K562 (cell line): ENCODE measurements around the gene KIFAP3. TPM values are rescaled to one million over a fixed set of nuclear protein-coding genes. Genes with fewer than 3 reads are reported as not detected.

ENCODE experiments used
- ATAC-seq: fragments of 200-7000 bp; cut with Tn5 transposase; 3 replicates; pipeline ENCODE4 v1.9.1; 2020; ENCODE audit warnings: moderate library complexity
- BruUV-seq: library from RNA; stranded (reverse); fragments of 400-500 nt; replicated peaks from 2 replicates; lab custom pipeline; 2021; lab: Mats Ljungman, UMichigan
- CTCF ChIA-PET: fragments of 300-600 bp; formaldehyde crosslinking; extraction: SDS; loops from one replicate; lab custom pipeline; 2021; ENCODE audit warnings: low intra/inter-chr PET ratio; lab: Yijun Ruan, JAX
- POLR2A ChIA-PET: fragments of 300-600, 350-650 bp; sonication (Branson Sonifier 250); formaldehyde crosslinking; extraction: SDS; loops from one replicate; lab custom pipeline; 2021; ENCODE audit warnings: antibody characterized with exemption, inconsistent platforms; lab: Yijun Ruan, JAX
- DNase-seq, 4 experiments: peaks; one replicate each; pipeline versions ENCODE4 v3.0.0 to v3.0.0-alpha.2; 2011 to 2018; ENCODE audit warnings: low spot score in 3 of 4, mixed read lengths in 3 of 4; ENCODE audit errors: extremely low read depth in 1 of 4
- FAIRE-seq: peaks from 2 replicates; lab custom pipeline; 2011; peaks lifted over from hg19 to GRCh38; lab: Jason Lieb, UNC
- H2AFZ ChIP-seq: 2 replicates; pipeline ENCODE4 v1.6.0; 2011; ENCODE audit warnings: low read depth, low read length, control low read depth, inconsistent platforms
- H3K27ac ChIP-seq: fragments of 200-600 bp; 3 replicates; pipeline ENCODE4 v1.8.0; 2011; ENCODE audit warnings: low read depth, mild to moderate bottlenecking, control low read depth, inconsistent platforms, low read length, moderate library complexity, mixed read lengths; ENCODE audit errors: extremely low read depth
- H3K27me3 ChIP-seq, 2 experiments: fragments of 300-600 bp in 1 of 2; 2 replicates in 1 of 2; 3 replicates in 1 of 2; pipeline versions ENCODE4 v1.6.0 to v1.8.0; 2011; ENCODE audit warnings: inconsistent platforms in 2 of 2, low read length in 2 of 2, mild to moderate bottlenecking in 1 of 2, mixed read lengths in 1 of 2, moderate library complexity in 1 of 2; ENCODE audit not compliant: control insufficient read depth in 2 of 2, insufficient read depth in 2 of 2
- H3K36me3 ChIP-seq: fragments of 300-600 bp; 3 replicates; pipeline ENCODE4 v1.8.0; 2011; ENCODE audit warnings: mild to moderate bottlenecking, low read length, inconsistent platforms; ENCODE audit not compliant: control insufficient read depth, insufficient read depth
- H3K4me1 ChIP-seq, 2 experiments: fragments of 200-600 bp in 1 of 2; replicated peaks in 1 of 2; 2 replicates in 1 of 2; 3 replicates in 1 of 2; pipeline versions ENCODE4 v1.5.1 to v1.8.0; 2011; ENCODE audit warnings: inconsistent platforms in 2 of 2, low read length in 2 of 2, mild to moderate bottlenecking in 1 of 2, mixed read lengths in 1 of 2, moderate library complexity in 1 of 2; ENCODE audit not compliant: control insufficient read depth in 2 of 2, insufficient read depth in 2 of 2
- H3K4me2 ChIP-seq: 2 replicates; pipeline ENCODE4 v1.6.1; 2011; ENCODE audit warnings: low read length, control low read depth, inconsistent platforms, mixed read lengths; ENCODE audit not compliant: insufficient read depth
- H3K4me3 ChIP-seq: fragments of 200-600 bp; sonication (generic), shearing (Covaris generic); 2 replicates; pipeline ENCODE4 v1.5.1; 2016; ENCODE audit warnings: control low read depth, inconsistent platforms
- H3K79me2 ChIP-seq: fragments of 200-600 bp; 3 replicates; pipeline ENCODE4 v1.8.0; 2011; ENCODE audit warnings: low read length, inconsistent platforms; ENCODE audit not compliant: control insufficient read depth, insufficient read depth
- H3K9ac ChIP-seq, 2 experiments: 2 replicates each; pipeline versions ENCODE4 v1.6.0 to v1.6.1; 2011; ENCODE audit warnings: low read depth in 2 of 2, low read length in 2 of 2, control low read depth in 1 of 2, inconsistent platforms in 1 of 2, mild to moderate bottlenecking in 1 of 2, mixed read lengths in 1 of 2; ENCODE audit not compliant: insufficient read depth in 1 of 2
- H3K9me1 ChIP-seq: one replicate; pipeline ENCODE4 v1.6.0; 2011; ENCODE audit warnings: inconsistent platforms, mild to moderate bottlenecking, low read length, moderate library complexity; ENCODE audit not compliant: control insufficient read depth, insufficient read depth
- H3K9me3 ChIP-seq: replicated peaks from 2 replicates; pipeline ENCODE4 v1.5.1; 2011; ENCODE audit warnings: low read depth, low read length, inconsistent platforms; ENCODE audit not compliant: control insufficient read depth, insufficient read depth
- H4K20me1 ChIP-seq: replicated peaks from 2 replicates; pipeline ENCODE4 v1.6.1; 2011; ENCODE audit warnings: low read length, inconsistent platforms, mixed read lengths; ENCODE audit not compliant: control insufficient read depth, insufficient read depth
- EHMT2 ChIP-seq: fragments of 450-650 bp; IDR thresholded peaks from 2 replicates; pipeline ENCODE4 v1.6.1; 2018; ENCODE audit warnings: antibody characterized with exemption
- MIER1 ChIP-seq: fragments of 450-650 bp; IDR thresholded peaks from 2 replicates; pipeline ENCODE4 v1.6.1; 2016; ENCODE audit warnings: antibody characterized with exemption, mild to moderate bottlenecking, low read depth
- RBFOX2 ChIP-seq: fragments of 200-400 bp; formaldehyde crosslinking; IDR thresholded peaks from 2 replicates; pipeline ENCODE4 v1.6.1; 2017; ENCODE audit warnings: low read depth, mild to moderate bottlenecking, low read length, moderate library complexity
- WGBS: fragments of 100-300 bp; shearing (Covaris generic); methylation state at CpG from one replicate; pipeline ENCODE4 v1.1.6; 2016; ENCODE audit warnings: low coverage, mixed read lengths; ENCODE audit not compliant: insufficient coverage; ENCODE audit errors: missing lambda C conversion rate; 5-methylcytosine and 5-hydroxymethylcytosine counted together
- in situ Hi-C: fragments of 300-500 bp; cut with MboI; formaldehyde crosslinking; loops from 4 replicates; pipeline ENCODE4 v1.15.0; 2018; ENCODE audit warnings: inconsistent platforms, mixed read lengths
- intact Hi-C: fragments of 100-400 bp; cut with micrococcal nuclease; formaldehyde crosslinking; loops from 2 replicates; pipeline ENCODE4 v1.14.2; 2022
- polyA plus RNA-seq, 8 experiments: library from polyadenylated mRNA; depleted of rRNA in 4 of 8; stranded (reverse) in 5 of 8; unstranded in 3 of 8; fragments of >200 nt; fragmentation: Nextera tagmentation in 2 of 8; fragmentation: Illumina TruSeq in 1 of 8; extraction: Ambion mirVana in 2 of 8; extraction: Trizol in 1 of 8; gene quantifications; 2 replicates each; pipeline versions ENCODE4 v1.2.1 to v1.2.3, GENCODE V29; 2011 to 2014; ENCODE audit warnings: inconsistent platforms in 1 of 8, missing spikeins in 1 of 8
- total RNA-seq, 7 experiments: library from RNA; depleted of rRNA in 6 of 7; stranded (reverse); fragments of >200 nt in 6 of 7; fragmentation: Illumina TruSeq in 2 of 7; extraction: Trizol in 2 of 7; gene quantifications; 2 replicates each; pipeline versions ENCODE4 v1.2.1 to v1.2.3, GENCODE V29; 2011 to 2021; ENCODE audit warnings: low replicate concordance in 1 of 7
- TF ChIP-seq, protein P1 (sequence below): IDR thresholded peaks from 3 replicates; pipeline ENCODE4 v1.6.1; 2011; ENCODE audit warnings: borderline replicate concordance, mild to moderate bottlenecking, moderate library complexity; ENCODE audit not compliant: insufficient read length; ENCODE audit errors: extremely low read depth
- TF ChIP-seq, protein P2 (sequence below), 2 experiments: fragments of 450-650 bp; formaldehyde crosslinking in 1 of 2; IDR thresholded peaks; 2 replicates each; pipeline versions ENCODE4 v1.4.0 to v1.6.1; 2014 to 2020; ENCODE audit warnings: mild to moderate bottlenecking in 2 of 2, borderline replicate concordance in 1 of 2, low read depth in 1 of 2

KIFAP3 gene
- total and polyA plus RNA-seq, 9 of the 15 experiments (the other 6 are each of a cell fraction or from before 2014, with no cell fraction given): 8.8 to 17.5 (median 11.8) TPM

DNA sequence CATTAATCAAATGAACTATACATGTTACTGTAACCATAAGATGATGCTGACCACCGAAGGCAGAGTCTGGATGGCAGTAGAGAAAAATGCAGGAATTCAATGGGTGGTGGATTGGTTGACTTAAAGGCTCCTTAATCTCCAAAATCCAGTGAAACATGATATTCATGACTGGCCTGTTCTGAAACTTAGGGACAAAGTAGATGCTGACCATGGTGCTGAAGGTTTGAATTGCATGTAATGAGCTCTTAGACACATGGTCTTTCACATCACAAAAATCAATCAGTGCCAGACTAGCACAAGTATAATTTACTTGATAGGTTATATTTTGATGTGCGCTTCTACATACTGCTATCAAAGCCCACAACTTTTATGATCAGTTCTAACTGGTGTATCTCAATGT is 40.4 kb upstream of the KIFAP3 start:
- Histone ChIP-seq H3K9me3 (no peaks in the 10 kb centered on the region), H3K4me2 (no peak overlapping the region), H3K9me1 (no peaks in the 10 kb centered on the region), H3K9ac (no peak overlapping the region), H3K27me3 (no peaks in the 10 kb centered on the region), H3K4me3 (no peak overlapping the region), H3K27ac (no peak overlapping the region), H4K20me1 (no peaks in the 10 kb centered on the region), H2AFZ (no peak overlapping the region), H3K36me3 (no peaks in the 10 kb centered on the region), H3K79me2 (no peaks in the 10 kb centered on the region), H3K4me1 (no peaks in the 10 kb centered on the region)
- BruUV-seq: no TSS peak
- ChIA-PET CTCF (no interaction called here), POLR2A (no interaction called here)
- in situ Hi-C loops: no loop called here
- TF ChIP-seq MIER1: peak; percentile 64; the same call in 1 of the 2 replicates
- TF ChIP-seq, protein P1, sequence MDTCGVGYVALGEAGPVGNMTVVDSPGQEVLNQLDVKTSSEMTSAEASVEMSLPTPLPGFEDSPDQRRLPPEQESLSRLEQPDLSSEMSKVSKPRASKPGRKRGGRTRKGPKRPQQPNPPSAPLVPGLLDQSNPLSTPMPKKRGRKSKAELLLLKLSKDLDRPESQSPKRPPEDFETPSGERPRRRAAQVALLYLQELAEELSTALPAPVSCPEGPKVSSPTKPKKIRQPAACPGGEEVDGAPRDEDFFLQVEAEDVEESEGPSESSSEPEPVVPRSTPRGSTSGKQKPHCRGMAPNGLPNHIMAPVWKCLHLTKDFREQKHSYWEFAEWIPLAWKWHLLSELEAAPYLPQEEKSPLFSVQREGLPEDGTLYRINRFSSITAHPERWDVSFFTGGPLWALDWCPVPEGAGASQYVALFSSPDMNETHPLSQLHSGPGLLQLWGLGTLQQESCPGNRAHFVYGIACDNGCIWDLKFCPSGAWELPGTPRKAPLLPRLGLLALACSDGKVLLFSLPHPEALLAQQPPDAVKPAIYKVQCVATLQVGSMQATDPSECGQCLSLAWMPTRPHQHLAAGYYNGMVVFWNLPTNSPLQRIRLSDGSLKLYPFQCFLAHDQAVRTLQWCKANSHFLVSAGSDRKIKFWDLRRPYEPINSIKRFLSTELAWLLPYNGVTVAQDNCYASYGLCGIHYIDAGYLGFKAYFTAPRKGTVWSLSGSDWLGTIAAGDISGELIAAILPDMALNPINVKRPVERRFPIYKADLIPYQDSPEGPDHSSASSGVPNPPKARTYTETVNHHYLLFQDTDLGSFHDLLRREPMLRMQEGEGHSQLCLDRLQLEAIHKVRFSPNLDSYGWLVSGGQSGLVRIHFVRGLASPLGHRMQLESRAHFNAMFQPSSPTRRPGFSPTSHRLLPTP: no peak
- TF ChIP-seq, protein P2, sequence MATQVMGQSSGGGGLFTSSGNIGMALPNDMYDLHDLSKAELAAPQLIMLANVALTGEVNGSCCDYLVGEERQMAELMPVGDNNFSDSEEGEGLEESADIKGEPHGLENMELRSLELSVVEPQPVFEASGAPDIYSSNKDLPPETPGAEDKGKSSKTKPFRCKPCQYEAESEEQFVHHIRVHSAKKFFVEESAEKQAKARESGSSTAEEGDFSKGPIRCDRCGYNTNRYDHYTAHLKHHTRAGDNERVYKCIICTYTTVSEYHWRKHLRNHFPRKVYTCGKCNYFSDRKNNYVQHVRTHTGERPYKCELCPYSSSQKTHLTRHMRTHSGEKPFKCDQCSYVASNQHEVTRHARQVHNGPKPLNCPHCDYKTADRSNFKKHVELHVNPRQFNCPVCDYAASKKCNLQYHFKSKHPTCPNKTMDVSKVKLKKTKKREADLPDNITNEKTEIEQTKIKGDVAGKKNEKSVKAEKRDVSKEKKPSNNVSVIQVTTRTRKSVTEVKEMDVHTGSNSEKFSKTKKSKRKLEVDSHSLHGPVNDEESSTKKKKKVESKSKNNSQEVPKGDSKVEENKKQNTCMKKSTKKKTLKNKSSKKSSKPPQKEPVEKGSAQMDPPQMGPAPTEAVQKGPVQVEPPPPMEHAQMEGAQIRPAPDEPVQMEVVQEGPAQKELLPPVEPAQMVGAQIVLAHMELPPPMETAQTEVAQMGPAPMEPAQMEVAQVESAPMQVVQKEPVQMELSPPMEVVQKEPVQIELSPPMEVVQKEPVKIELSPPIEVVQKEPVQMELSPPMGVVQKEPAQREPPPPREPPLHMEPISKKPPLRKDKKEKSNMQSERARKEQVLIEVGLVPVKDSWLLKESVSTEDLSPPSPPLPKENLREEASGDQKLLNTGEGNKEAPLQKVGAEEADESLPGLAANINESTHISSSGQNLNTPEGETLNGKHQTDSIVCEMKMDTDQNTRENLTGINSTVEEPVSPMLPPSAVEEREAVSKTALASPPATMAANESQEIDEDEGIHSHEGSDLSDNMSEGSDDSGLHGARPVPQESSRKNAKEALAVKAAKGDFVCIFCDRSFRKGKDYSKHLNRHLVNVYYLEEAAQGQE (IDR thresholded peaks at IDR 0.05; ENCODE audit: borderline replicate concordance): peak; percentile 94
- TF ChIP-seq, protein P2 (CRISPR knock-in tag; IDR thresholded peaks at IDR 0.05; ENCODE audit: low read depth): peak; percentile 79
- TF ChIP-seq EHMT2: peak; percentile 82
- TF ChIP-seq RBFOX2: no peak
- intact Hi-C loops: no loop called here
- FAIRE-seq (no peak), ATAC-seq (no peak), DNase-seq (peak in 1 of 4 experiments; percentile 12)
- WGBS: 0% methylated on average over 2 of the region's 2 CpGs
